HG02885 (cell line): Measurements from ENCODE around the gene SPACA5.
"Not testable (repeated sequence)": the region's sequence is repeated elsewhere in the genome, so short reads cannot be mapped to it uniquely, and the experiment has no call there.

Experiments used
- ATAC-seq: cut with Tn5 transposase; IDR thresholded peaks from one replicate; pipeline ENCODE4 v1.9.1; 2021; ENCODE audit warnings: mild to moderate bottlenecking; ENCODE audit not compliant: unreplicated experiment, poor library complexity

SPACA5 gene

DNA sequence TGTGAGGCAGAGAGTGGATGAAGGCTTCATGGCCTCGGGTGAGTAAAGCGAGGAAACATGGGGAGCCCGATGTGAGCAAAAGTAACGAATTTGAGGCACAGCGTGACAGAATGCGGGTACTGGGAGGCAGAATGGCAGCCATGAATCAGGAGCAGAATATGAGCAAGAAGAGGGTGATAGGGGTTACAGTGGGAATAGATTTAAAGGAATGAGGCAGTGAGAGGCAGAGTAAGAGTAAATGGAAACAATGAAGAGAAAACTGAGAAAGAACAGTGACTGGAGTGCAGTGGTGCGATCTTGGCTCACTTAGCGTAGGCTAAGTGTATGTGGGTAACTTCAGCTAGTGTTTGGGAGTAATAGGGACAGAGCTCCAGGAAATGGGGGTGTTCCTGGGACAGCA, at the start of gene SPACA5:
Gene SPACA5 (plus strand): TSS at position 301 of the 400 bp plus-strand sequence. CDS start 815 bp downstream, outside the sequence.
- not testable (repeated sequence) for ATAC-seq

DNA sequence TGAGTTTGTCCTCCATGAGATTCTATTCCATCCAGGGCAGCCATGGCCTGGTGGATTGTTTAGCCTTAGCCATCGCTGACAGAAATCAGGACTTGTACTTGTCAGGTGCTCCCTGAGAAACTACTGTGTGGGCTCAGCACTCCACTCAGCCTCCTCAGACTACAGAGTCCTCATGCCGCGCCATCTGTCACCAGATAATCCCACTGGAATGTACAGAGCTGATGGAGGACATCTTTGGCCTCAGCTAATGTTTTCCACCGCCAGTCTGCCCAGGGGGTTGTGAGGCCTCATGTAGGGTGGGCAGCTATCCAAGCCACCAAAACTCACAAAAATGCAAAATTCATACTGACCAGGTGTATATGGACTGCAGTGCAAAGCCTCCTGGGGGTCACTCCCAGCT, 48.6 kb upstream of the SPACA5 start:
- ATAC-seq: not testable (repeated sequence)

DNA sequence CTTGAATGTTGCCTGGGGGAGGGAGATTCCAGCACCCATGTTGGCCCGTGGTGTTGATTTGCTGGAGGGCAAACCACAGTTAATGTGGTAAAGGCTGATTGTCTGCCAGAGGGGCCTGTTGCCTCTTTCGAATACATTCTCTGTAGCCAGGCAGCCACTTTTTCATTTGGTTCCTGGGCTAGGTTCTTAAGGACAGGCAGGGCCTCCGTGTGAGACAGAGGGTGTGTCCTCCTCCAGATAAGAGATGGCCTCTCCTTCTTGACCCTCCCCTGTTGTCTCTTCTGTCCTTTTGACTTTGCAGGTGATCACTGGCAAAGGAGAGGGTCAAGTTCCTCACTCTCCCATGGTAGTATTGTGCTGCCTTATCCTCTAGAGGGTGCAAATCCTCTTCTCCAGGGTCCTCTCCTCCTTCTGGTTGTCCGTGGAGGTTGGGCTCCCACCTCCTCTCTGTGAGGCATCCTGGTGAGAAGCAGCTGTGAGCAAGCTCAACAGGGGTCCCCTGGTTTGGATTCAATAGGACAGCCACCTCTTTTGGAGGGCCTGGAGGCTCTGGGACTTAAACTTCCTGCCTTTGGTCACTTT, 47.9 kb upstream of the SPACA5 start:
- ATAC-seq: no peak

DNA sequence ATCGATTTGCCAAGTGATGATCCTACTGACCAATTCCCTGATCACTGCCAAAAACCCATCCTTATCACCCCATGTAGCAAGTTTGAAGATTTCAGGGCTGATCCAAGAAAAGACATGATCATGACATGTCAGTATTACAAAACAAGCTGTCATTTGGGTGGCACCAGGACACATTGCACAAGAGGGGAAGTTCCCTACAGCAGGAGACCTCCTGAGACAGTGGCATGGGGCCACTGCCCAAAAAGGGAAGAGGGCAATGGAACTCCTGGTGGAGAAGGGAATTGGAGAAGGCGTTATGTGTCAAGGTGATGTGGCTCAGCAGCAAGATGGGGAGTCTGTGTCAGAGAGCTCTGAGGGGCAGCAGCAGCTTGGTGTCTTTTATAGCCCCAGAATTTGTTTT, 46.4 kb upstream of the SPACA5 start:
- no peak for ATAC-seq

DNA sequence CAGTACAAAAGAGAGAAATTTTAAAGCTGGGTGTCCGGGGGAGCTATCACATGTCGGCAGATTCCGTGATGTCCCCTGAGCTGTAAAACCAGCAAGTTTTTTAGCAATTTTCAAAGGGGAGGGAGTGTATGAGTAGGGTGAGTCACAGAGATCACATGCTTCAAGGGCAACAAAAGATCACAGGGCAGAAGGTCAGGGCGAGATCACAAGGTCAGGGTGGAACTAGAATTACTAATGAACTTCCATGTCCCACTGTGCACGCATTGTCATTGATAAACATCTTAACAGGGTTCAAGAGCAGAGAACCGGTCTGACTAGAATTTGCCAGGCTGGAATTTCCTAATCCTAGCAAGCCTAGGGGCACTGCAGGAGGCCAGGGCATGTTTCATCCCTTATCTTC, 45.0 kb upstream of the SPACA5 start:
- ATAC-seq: not testable (repeated sequence)

DNA sequence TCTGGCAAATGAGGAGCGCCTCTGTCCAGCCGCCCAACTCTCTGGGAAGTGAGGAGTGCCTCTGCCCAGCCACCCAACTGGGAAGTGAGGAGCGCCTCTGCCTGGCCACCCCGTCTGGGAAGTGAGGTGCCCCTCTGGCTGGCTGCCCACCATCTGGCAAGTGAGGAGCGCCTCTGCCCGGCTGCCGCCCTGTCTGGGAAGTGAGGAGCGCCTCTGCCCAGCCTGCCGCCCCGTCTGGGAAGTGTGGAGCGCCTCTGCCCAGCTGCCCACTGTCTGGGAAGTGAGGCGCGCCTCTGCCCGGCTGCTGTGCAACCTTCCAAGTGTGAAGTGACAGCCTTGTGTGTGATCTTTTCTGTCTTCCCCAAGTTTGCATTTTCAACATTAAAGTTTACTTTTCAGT, 41.3 kb upstream of the SPACA5 start:
- ATAC-seq: not testable (repeated sequence)

DNA sequence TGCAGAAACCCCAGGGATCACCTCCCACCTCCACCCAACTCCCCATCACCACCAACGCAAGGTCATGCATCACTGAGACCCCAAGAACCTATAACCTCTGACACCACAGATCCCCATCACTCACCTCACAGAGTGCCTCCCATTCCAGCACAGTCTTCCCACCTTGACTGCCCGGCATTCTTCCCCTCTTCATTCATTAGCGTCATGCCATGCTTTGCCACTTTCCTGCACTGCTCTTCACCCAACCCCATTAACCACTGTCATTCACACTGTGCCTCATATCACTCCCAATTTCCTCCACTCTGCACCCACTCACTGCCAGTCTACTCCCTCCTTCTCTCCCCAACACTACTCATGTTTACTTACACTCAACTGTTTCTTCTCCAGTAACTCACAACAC, 33.6 kb upstream of the SPACA5 start:
- no peak for ATAC-seq

DNA sequence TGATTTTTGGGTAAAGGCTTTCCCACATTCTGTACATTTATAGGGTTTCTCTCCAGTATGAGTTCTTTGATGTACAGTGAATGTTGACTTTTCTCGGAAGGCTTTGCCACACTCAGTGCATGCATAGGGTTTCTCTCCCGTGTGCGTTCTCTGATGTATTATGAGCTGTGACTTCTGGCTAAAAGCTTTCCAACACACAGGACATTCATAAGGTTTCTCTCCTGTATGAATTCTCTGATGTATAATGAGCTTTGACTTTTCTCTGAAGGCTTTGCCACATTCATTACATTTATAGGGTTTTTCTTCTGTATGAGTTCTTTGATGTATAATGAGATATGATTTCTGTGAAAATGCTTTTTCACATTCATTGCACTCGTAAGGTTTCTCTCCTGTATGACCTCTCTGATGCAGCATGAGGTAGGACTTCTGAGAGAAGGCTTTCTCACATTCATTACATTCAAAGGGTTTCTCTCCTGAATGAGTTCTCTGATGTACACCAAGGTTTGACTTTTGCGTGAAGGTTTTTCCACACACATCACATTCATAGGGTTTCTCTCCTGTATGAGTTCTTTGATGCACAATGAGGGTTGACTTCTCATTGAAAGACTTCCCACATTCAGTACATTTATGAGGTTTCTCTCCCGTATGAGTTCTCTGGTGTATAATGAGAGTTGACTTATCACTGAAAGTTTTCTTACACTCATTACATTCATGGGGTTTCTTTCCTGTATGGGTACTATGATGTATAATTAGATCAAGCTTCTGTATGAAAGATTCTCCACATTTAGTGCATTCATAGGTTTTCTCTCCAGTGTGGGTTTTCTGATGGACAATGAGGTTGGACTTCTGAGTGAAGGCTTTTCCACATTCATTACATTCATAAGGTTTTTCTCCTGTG, 30.3 kb upstream of the SPACA5 start:
- no peak for ATAC-seq

DNA sequence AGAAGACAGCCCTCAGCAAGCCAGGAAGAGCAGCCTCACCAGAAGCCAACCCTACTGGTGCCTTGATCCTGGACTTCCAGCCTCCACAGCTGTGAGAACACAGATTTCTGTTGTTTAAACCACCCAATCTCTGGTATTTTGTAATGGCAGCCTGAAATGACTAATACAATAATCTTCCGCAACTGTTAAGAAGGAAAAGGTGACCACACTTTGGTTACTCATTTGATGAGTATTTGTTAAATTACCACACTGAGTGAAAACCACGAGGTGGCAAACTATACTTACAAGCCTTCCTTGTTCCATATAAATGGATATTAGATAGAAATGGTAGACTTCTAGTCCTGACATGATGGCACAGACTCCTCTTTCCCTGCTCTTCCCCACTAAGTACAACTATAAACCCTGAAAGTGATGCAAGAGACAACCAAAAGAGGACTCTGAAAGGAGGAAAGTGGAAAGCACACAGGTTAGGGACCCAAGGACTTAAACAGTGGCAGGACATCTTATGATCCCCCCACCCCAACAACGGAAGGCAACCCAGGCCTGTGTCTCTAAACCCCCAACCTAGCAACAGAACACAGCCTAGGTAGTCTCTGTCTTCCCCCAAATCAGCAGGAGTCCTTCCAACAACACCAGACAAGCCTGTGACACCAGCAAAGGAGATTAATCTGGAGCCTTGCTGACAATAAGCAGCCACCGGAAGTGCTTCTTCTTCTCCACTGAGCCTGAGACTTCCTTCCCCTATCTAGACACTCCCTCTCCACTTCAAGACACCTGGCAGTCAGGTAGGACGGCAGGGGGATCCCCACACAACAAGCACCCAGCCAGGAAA, 15.3 kb upstream of the SPACA5 start:
- ATAC-seq: no peak

DNA sequence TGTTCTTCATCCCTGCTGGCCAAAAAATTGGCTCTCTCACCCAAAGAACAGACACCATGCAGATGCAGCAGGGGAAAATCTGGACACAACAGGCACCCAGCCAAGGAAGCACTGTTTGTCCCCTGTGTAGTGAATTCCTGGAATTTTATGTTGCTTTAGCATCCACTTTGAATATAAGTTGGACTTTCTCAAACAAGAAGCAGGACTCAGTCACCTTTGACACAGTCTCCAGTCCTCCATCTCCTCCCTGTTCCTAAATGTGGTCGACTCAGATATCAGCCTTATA, 14.8 kb upstream of the SPACA5 start:
- no peak for ATAC-seq

DNA sequence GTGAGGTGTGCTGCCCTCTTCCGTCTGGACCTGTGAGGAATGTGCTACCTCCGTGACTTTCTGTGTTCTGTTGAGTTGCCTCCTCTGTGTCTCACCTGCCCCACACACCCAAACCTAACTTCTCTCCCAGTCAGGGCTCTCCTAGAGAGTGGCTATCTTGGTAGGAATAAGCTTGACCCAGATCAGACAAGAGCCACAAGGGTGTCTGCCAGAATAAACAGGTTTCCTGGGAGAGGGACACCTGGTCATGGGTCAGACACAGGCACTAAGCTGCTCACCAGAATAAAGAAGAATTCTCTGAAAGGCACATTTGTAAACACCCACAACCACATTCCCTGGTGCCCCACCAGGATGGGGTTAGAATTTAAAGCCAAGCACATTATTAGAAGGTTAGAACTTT, 14.1 kb upstream of the SPACA5 start:
- ATAC-seq: no peak

DNA sequence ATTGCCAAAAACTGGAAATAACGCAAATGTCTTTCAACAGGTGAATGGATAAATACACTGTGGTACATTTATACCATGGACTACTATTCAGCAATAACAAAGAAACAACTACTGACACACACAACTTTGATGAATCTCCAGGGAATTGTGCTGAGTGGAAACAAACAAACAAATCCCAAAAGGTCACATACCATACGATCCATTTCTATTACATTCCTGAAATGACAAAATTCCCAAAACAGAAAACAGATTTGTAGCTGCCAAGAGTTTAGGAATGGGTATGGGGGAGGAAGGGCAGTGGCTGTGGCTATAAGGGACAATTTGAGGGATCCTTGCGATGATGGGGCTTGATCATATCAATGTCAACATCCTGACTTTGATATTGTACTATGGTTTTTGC, 5.5 kb upstream of the SPACA5 start:
- no peak for ATAC-seq

DNA sequence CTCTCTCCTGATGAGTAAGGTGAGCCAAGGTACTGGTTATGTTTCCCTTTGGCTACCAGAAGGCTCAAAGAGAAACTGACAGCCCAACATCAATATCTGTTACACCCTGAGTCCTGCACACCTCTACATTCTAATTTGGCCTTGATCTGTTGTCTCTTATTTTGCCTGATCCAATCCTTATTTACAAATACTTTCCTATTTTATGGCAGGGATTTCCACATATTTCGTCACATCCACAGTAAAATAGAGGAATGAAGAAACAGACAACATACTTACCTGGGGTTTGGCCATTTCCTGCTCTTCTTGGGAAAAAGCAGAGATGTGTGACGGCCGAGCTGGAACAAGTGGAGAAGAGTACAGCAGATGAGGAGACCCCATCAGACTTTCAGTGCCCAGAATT, 4.5 kb upstream of the SPACA5 start:
- no peak for ATAC-seq

DNA sequence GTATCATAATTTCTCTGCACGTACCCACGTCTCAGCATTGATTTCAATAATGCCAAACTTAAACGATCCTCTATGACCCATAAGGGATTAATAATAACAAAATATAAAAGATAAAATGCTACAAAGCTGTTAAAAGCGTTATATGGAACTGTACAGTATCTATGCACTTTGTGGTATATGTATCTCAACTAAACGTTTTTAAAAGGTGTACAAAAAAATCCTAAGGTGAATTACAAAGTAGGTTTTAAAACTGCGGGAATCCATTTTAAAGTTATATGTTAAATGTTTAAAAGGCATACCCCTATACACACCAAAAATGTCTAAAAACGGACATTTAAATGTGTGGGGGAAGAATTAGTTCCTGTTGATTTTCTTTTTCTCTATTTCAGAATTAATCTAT, 3.9 kb upstream of the SPACA5 start:
- ATAC-seq: no peak

DNA sequence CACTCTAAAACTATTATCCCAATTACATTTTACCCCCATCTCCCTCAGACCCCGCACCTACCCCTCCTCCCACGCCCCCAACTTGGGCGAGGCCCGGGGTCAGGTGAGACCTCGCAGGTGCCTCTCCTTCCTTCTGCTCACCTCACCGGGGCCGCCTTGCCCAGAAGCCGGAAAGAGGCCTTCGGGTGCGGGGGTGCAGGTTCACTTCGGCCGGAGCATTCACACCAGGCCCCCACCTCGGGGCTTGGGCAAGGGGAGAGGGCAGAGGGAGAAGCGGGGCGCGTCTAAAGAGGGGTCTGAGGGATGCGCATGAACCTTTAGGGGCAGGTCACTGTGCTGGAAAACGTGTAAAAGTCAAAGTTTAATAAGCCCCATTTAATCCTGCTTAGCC, 3.4 kb upstream of the SPACA5 start:
- peak; percentile 23 for ATAC-seq

DNA sequence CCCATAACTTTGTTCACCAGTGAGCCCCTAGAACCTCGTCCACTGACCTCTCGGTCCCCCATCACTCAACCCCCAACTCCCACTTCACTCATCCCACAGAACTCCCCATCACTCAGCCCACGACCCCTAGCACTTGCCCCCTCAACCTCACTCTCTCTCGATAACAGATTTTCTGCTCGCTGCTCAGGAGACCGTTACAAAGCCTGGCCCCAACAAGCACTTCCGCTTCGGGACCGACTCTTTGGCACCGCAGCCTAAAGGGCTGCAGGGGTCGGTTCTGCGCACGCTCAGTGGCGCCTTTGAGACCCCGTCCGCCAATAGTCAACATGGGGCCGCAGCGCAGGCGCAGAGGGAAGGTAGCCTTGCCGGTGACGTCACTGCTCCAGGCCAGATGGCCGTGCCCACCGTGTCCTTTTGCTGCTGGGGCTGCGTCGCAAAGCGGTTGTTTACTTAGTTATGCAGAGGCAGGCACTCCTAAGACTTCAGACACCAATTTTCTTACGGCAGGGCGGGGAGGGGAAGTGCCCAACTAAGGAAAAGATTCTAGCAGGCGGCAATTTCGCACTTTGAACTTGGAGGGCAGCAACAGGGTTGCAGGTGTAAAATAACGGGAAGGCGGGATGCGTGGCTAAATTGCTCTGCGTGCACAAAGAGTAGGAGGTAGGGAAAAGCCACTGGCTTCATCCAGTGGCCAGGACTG, 2.9 kb upstream of the SPACA5 start, which contains the start of gene ZNF182:
Gene ZNF182 (minus strand): TSS at position 232 of the 700 bp plus-strand sequence. CDS start 1,380 bp downstream, outside the sequence.
- peak; percentile 96 for ATAC-seq

DNA sequence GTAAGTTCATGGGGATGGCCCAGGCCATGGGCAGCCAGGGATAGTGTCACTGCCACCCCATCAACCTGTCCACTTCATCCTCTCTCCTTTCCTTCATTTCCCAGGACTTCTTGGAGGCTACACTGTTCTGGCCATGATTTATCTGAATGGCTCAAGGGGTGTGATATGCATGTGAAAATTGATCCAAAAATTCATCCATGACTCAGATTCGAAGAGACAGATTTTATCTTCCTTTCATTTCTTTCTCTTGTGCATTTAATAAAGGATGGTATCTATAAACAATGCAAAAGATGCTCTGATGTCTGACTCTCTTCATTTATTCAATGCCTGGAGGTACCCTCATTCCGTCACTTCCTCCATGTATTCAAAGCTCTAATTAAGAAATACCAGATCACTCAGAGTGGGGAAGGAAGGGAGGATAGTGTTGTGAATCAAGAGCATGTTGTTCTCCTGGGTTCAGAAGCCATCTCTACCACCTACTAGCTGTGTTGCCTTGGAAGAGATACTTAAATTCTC, 2.7 kb downstream of the SPACA5 start:
- not testable (repeated sequence) for ATAC-seq

DNA sequence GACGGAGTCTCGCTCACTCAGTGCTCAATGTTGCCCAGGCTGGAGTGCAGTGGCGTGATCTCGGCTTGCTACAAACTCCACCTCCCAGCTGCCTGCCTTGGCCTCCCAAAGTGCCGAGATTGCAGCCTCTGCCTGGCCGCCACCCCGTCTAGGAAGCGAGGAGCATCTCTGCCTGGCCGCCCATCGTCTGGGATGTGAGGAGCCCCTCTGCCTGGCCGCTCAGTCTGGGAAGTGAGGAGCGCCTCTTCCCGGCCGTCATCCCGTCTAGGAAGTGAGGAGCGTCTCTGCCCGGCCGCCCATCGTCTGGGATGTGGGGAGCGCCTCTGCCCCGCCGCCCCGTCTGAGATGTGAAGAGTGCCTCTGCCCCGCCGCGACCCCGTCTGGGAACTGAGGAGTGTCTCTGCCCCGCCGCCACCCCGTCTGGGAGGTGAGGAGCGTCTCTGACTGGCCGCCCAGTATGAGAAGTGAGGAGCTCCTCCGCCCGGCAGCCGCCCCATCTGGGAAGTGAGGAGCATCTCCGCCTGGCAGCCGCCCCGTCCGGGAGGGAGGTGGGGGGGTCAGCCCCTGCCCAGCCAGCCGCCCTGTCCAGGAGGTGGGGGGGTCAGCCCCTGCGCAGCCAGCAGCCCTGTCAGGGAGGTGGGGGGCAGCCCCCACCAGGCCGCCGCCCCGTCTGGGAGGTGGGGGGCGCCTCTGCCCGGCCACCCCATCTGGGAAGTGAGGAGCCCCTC, 10.0 kb downstream of the SPACA5 start:
- not testable (repeated sequence) for ATAC-seq

DNA sequence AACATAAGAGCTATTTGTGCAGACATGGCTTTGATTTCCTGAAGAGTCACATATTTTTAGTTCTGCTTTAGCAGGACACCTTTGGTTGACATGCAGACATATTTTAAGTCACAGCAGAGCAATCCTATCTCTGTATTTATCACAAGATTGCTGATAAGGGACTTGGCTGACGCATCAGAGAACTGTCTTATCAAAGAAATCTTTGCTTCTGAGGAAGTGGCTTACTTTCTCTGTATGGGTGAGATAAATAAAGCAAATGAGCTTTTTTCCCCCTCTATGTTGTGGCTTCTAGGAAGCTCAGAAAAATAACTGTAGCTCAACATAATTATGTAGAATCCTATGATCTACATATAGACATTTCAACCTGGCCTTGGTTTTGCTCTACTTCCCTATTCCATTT, 13.1 kb downstream of the SPACA5 start:
- not testable (repeated sequence) for ATAC-seq

DNA sequence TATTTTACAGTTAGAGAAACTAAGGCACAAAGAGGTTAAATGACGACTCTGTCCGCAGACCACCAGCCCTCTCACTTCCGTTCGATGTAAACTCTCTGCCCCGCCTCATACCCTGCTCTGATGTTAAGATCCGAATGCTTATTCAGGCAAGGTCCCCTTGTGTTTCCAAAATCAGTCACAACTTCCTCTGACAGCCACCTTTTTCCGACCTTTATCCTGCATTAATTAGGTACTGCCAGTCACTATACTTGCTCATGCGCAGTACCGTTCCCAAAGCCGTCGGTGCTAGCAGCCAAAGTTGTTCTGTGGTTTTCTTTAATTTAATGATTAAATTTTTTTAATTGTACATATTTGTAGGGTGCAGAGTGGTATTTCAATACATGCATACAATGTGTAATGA, 13.7 kb downstream of the SPACA5 start:
- not testable (repeated sequence) for ATAC-seq
